A549 (cell line): Measurements from ENCODE around the gene ZSWIM1. TPM values are rescaled to one million over a fixed set of nuclear protein-coding genes. Genes with fewer than 3 reads are reported as not detected.

Experiments used
- ATAC-seq, 2 experiments: fragments of 200-7000 bp in 1 of 2; fragments of >200 bp in 1 of 2; cut with Nextera tagmentation in 1 of 2; cut with Tn5 transposase in 1 of 2; 3 replicates each; pipeline versions ENCODE4 v1.8.0 to v1.9.1; 2018 to 2020; ENCODE audit warnings: mild to moderate bottlenecking in 1 of 2, moderate library complexity in 1 of 2
- CTCF ChIA-PET: fragments of 300-600 bp; sonication (Branson Sonifier 250); formaldehyde crosslinking; extraction: SDS; loops from one replicate; lab custom pipeline; 2021; ENCODE audit warnings: antibody characterized with exemption, inconsistent platforms; lab: Yijun Ruan, JAX
- POLR2A ChIA-PET: fragments of 350-600 bp; formaldehyde crosslinking; extraction: SDS; loops from one replicate; lab custom pipeline; 2021; ENCODE audit warnings: antibody characterized with exemption, inconsistent platforms; lab: Yijun Ruan, JAX
- DNase-seq, 2 experiments: peaks; one replicate each; pipeline versions ENCODE4 v3.0.0 to v3.0.0-alpha.2; 2011 to 2016; ENCODE audit warnings: low read depth in 1 of 2, low spot score in 1 of 2
- FAIRE-seq: peaks from 2 replicates; lab custom pipeline; 2011; peaks lifted over from hg19 to GRCh38; lab: Jason Lieb, UNC
- H3K27ac ChIP-seq, 2 experiments: fragments of >200 bp; sonication (Bioruptor Twin); formaldehyde crosslinking; 3 replicates each; pipeline ENCODE4 v1.5.1; 2016 to 2017
- H3K4me1 ChIP-seq: fragments of >200 bp; sonication (Bioruptor Twin); formaldehyde crosslinking; 3 replicates; pipeline ENCODE4 v1.6.1; 2016
- H3K4me2 ChIP-seq: fragments of >200 bp; sonication (Bioruptor Twin); formaldehyde crosslinking; 3 replicates; pipeline ENCODE4 v1.6.1; 2016
- H3K4me3 ChIP-seq: fragments of >200 bp; sonication (Bioruptor Twin); formaldehyde crosslinking; 3 replicates; pipeline ENCODE4 v1.5.1; 2016
- H3K9me3 ChIP-seq: fragments of >200 bp; sonication (Bioruptor Twin); formaldehyde crosslinking; 3 replicates; pipeline ENCODE4 v1.6.1; 2016
- ATOH8 ChIP-seq: fragments of 250-450 bp; sonication (Bioruptor Pico); IDR thresholded peaks from 2 replicates; pipeline ENCODE4 v1.5.0; 2020; ENCODE audit warnings: low read depth, mild to moderate bottlenecking, moderate library complexity
- EHF ChIP-seq: fragments of 250-450 bp; sonication (Bioruptor Pico); IDR thresholded peaks from 2 replicates; pipeline ENCODE4 v1.5.0; 2020; ENCODE audit warnings: mild to moderate bottlenecking
- ELK1 ChIP-seq: fragments of 150-350 bp; IDR thresholded peaks from 2 replicates; pipeline ENCODE4 v1.6.1; 2014; ENCODE audit warnings: low read depth, mild to moderate bottlenecking, low read length
- ESRRA ChIP-seq: fragments of 150-350 bp; IDR thresholded peaks from 2 replicates; pipeline ENCODE4 v1.6.1; 2014; ENCODE audit warnings: mild to moderate bottlenecking, low read length, borderline replicate concordance
- HDAC2 ChIP-seq: fragments of 200-600 bp; sonication (generic); IDR thresholded peaks from 2 replicates; pipeline ENCODE4 v1.6.1; 2016
- JUN ChIP-seq, 2 experiments: fragments of >200 bp; sonication (Bioruptor Twin); formaldehyde crosslinking; IDR thresholded peaks; 2 replicates in 1 of 2; 3 replicates in 1 of 2; pipeline ENCODE4 v1.6.1; 2016 to 2017
- KDM1A ChIP-seq: fragments of 200-600 bp; sonication (generic); IDR thresholded peaks from 2 replicates; pipeline ENCODE4 v1.6.1; 2016; ENCODE audit warnings: low read depth, mild to moderate bottlenecking
- KDM5A ChIP-seq: fragments of 200-600 bp; sonication (generic); IDR thresholded peaks from 2 replicates; pipeline ENCODE4 v1.6.1; 2016; ENCODE audit warnings: antibody characterized with exemption, mild to moderate bottlenecking
- MAFK ChIP-seq: fragments of 450-650 bp; IDR thresholded peaks from 2 replicates; pipeline ENCODE4 v1.6.1; 2014; ENCODE audit not compliant: partially characterized antibody
- NFE2L2 ChIP-seq: fragments of 150-350 bp; conservative IDR thresholded peaks from 2 replicates; pipeline ENCODE4 v1.6.1; 2014; ENCODE audit warnings: low read length
- RCOR1 ChIP-seq: fragments of 150-350 bp; IDR thresholded peaks from 2 replicates; pipeline ENCODE4 v1.6.1; 2014; ENCODE audit warnings: antibody characterized with exemption, low read length, low read depth
- RFX5 ChIP-seq: fragments of 450-650 bp; IDR thresholded peaks from 2 replicates; pipeline ENCODE4 v1.7.1; 2014; ENCODE audit warnings: antibody characterized with exemption, mild to moderate bottlenecking, moderate library complexity
- RNF2 ChIP-seq: fragments of 200-600 bp; sonication (generic); IDR thresholded peaks from 2 replicates; pipeline ENCODE4 v1.6.1; 2016; ENCODE audit warnings: low read depth, mild to moderate bottlenecking, antibody characterized with exemption, moderate library complexity, borderline replicate concordance
- TFCP2L1 ChIP-seq: fragments of 250-450 bp; sonication (Bioruptor Pico); IDR thresholded peaks from 2 replicates; pipeline ENCODE4 v1.5.0; 2021; ENCODE audit warnings: mild to moderate bottlenecking
- TP53 ChIP-seq: fragments of 250-450 bp; sonication (Bioruptor Pico); IDR thresholded peaks from 2 replicates; pipeline ENCODE4 v1.5.0; 2021; ENCODE audit warnings: mild to moderate bottlenecking, moderate library complexity
- ZC3H11A ChIP-seq: fragments of 450-650 bp; IDR thresholded peaks from 2 replicates; pipeline ENCODE4 v1.6.1; 2014; ENCODE audit warnings: antibody characterized with exemption, mild to moderate bottlenecking
- ZFP36 ChIP-seq: fragments of 450-650 bp; IDR thresholded peaks from 2 replicates; pipeline ENCODE4 v1.6.1; 2014; ENCODE audit warnings: borderline replicate concordance; ENCODE audit not compliant: partially characterized antibody
- WGBS: methylation state at CpG from one replicate; pipeline ENCODE4 v1.1.6; 2017; ENCODE audit errors: missing lambda C conversion rate; 5-methylcytosine and 5-hydroxymethylcytosine counted together
- polyA plus RNA-seq, 4 experiments: library from polyadenylated mRNA; depleted of rRNA in 3 of 4; stranded (reverse); fragments of >200 nt; fragmentation: RNase III in 1 of 4; extraction: RNeasy Plus Mini Kit Qiagen cat#74134 plus additional on column Dnase treatment in 1 of 4; gene quantifications; 2 replicates in 3 of 4; 3 replicates in 1 of 4; pipeline ENCODE4 v1.2.3, GENCODE V29; 2011 to 2017
- TF ChIP-seq, protein P1 (sequence below): fragments of 250-450 bp; sonication (Bioruptor Pico); IDR thresholded peaks from 2 replicates; pipeline ENCODE4 v1.5.0; 2021; ENCODE audit warnings: mild to moderate bottlenecking, moderate library complexity, borderline replicate concordance
- TF ChIP-seq, protein P2 (sequence below): fragments of >200 bp; sonication (Bioruptor Twin); formaldehyde crosslinking; IDR thresholded peaks from 3 replicates; pipeline ENCODE4 v1.6.1; 2016
- TF ChIP-seq, protein P3 (sequence below): IDR thresholded peaks from 2 replicates; pipeline ENCODE4 v1.6.1; 2012

The ZSWIM1 gene
- polyA plus RNA-seq, 2 of the 4 experiments (the other 2 are of a cell fraction), result 4.7 to 6.6 TPM

GRCh38 chr20:45918182-45918737 lies 37.2 kb downstream of the ZSWIM1 start:
- H3K4me2 ChIP-seq, result no peak overlapping the region
- H3K4me3 ChIP-seq, result no peak overlapping the region
- no peak for ATAC-seq
- 72% methylated on average over 5 of the region's 5 CpGs for WGBS
- TF ChIP-seq ESRRA, result no peak
- TF ChIP-seq RFX5, result no peak
- TF ChIP-seq KDM5A, result no peak
- no peak for TF ChIP-seq ATOH8 (CRISPR knock-in tag)
- TF ChIP-seq, protein P1, sequence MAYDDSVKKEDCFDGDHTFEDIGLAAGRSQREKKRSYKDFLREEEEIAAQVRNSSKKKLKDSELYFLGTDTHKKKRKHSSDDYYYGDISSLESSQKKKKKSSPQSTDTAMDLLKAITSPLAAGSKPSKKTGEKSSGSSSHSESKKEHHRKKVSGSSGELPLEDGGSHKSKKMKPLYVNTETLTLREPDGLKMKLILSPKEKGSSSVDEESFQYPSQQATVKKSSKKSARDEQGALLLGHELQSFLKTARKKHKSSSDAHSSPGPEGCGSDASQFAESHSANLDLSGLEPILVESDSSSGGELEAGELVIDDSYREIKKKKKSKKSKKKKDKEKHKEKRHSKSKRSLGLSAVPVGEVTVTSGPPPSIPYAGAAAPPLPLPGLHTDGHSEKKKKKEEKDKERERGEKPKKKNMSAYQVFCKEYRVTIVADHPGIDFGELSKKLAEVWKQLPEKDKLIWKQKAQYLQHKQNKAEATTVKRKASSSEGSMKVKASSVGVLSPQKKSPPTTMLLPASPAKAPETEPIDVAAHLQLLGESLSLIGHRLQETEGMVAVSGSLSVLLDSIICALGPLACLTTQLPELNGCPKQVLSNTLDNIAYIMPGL (CRISPR knock-in tag), result no peak
- TF ChIP-seq MAFK, result no peak
- no peak for TF ChIP-seq EHF
- no peak for TF ChIP-seq JUN (IDR thresholded peaks at IDR 0.05)
- TF ChIP-seq NFE2L2, result no peak
- TF ChIP-seq RCOR1, result no peak
- TF ChIP-seq TFCP2L1 (CRISPR knock-in tag), result no peak
- TF ChIP-seq, protein P2, sequence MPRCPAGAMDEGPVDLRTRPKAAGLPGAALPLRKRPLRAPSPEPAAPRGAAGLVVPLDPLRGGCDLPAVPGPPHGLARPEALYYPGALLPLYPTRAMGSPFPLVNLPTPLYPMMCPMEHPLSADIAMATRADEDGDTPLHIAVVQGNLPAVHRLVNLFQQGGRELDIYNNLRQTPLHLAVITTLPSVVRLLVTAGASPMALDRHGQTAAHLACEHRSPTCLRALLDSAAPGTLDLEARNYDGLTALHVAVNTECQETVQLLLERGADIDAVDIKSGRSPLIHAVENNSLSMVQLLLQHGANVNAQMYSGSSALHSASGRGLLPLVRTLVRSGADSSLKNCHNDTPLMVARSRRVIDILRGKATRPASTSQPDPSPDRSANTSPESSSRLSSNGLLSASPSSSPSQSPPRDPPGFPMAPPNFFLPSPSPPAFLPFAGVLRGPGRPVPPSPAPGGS, result no peak
- ChIA-PET CTCF (interaction anchor here (1.1 to 2.9 kb wide), 2 partner anchors 15 to 119 kb away, joined by 4 to 12 read pairs; partner anchors contain the start of gene PCIF1), POLR2A (no interaction called here)
- H3K4me1 ChIP-seq, result no peaks in the 10 kb centered on the region
- no peak for FAIRE-seq
- no peak for DNase-seq
- no peaks in the 10 kb centered on the region for H3K9me3 ChIP-seq
- no peak overlapping the region for H3K27ac ChIP-seq

DNA sequence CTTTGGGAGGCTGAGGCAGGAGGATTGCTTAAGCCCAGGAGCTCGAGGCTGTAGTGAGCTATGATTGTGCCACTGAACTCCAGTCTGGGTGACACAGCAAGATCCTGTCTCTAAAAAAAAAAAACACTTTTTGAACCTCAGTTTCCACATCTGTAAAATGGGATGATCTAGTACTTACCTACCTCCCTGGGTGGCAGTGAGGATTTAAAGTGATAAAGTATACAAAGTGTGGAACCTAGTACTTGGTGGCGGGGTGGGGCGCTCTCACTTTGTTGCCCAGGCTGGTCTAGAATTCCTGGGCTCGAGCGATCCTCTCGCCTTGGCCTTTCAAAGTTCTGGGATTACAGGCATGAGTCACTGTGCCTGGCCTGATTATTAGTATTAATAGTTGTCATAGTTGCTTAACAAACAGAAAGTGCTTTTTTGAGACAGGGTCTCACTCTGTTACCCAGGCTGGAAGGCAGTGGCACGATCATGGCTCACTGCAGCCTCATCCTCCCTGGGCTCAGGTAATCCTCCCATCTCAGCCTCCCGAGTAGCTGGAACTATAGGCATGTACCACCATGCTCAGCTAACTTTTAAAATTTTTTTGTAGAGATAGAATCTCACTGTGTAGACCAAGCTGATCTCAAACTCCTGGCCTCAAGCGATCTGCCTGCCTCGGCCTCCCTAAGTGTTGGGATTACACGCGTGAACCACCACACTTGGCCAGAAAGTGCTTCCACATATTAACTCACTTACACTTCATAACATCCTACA lies 37.9 kb downstream of the ZSWIM1 start:
- Histone ChIP-seq H3K4me1 (no peaks in the 10 kb centered on the region), H3K4me2 (no peak overlapping the region), H3K27ac (no peak overlapping the region), H3K9me3 (no peaks in the 10 kb centered on the region), H3K4me3 (no peak overlapping the region)
- no peak for ATAC-seq
- TF ChIP-seq ZC3H11A (no peak), ZFP36 (no peak), ELK1 (no peak), KDM5A (no peak), RNF2 (no peak), KDM1A (peak; percentile 69; the same call in 1 of the 2 replicates), HDAC2 (0 out of 2 replicates have a peak, but pooled peaks have one; percentile 35), JUN (IDR thresholded peaks at IDR 0.05) (no peak), ESRRA (no peak), TP53 (CRISPR knock-in tag) (no peak)
- TF ChIP-seq, protein P3, sequence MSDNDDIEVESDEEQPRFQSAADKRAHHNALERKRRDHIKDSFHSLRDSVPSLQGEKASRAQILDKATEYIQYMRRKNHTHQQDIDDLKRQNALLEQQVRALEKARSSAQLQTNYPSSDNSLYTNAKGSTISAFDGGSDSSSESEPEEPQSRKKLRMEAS, result no peak
- no peak for DNase-seq
- ChIA-PET POLR2A (interaction anchor here (2.2 kb wide), 1 partner anchor 15 kb away, joined by 9 read pairs; no protein-coding TSS in a partner anchor), CTCF (interaction anchor here (1.1 to 2.9 kb wide), 3 partner anchors 13 to 120 kb away, joined by 4 to 12 read pairs (median 5); partner anchors contain the start of gene PCIF1)
- no peak for FAIRE-seq
- WGBS, result 80% methylated on average over 12 of the region's 12 CpGs
